Uterus (tissue), 2 donors: ENCODE measurements around the gene APOBEC3H.

Experiments
- POLR2A ChIP-seq, 2 donors: fragments of 450-650 bp; IDR thresholded peaks; one replicate each; pipeline ENCODE4 v1.6.1; 2016; ENCODE audit warnings: antibody characterized with exemption in 2 of 2, mild to moderate bottlenecking in 1 of 2, moderate library complexity in 1 of 2
- TF ChIP-seq, protein P1 (sequence below), 4 experiments: fragments of 200-600 bp in 2 of 4; fragments of 450-650 bp in 2 of 4; sonication (generic) in 2 of 4; IDR thresholded peaks; one replicate each; pipeline ENCODE4 v1.5.1; 2016 to 2019; ENCODE audit warnings: antibody characterized with exemption in 4 of 4, mild to moderate bottlenecking in 2 of 4, moderate library complexity in 1 of 4

DNA sequence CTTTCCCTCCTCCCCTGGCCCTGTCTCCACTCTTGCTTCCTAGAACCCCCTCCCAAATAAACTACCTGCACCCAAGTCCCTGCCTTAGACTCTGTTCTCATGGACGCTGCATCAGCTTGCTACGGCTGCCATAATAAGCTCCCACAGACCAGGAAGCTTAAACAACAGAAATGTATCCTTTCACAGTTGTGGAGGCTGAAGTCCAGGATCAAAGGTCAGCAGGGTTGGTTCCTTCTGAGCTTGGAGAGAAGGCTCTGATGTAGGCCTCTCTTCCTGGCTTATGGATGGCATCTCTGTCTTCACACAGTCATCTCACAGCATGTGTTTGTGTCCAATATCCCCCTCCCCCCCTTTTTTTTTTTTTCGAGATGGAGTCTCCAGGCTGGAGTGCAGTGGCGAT is 32.0 kb downstream of the APOBEC3H start:
- TF ChIP-seq, protein P1, sequence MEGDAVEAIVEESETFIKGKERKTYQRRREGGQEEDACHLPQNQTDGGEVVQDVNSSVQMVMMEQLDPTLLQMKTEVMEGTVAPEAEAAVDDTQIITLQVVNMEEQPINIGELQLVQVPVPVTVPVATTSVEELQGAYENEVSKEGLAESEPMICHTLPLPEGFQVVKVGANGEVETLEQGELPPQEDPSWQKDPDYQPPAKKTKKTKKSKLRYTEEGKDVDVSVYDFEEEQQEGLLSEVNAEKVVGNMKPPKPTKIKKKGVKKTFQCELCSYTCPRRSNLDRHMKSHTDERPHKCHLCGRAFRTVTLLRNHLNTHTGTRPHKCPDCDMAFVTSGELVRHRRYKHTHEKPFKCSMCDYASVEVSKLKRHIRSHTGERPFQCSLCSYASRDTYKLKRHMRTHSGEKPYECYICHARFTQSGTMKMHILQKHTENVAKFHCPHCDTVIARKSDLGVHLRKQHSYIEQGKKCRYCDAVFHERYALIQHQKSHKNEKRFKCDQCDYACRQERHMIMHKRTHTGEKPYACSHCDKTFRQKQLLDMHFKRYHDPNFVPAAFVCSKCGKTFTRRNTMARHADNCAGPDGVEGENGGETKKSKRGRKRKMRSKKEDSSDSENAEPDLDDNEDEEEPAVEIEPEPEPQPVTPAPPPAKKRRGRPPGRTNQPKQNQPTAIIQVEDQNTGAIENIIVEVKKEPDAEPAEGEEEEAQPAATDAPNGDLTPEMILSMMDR (IDR thresholded peaks at IDR 0.05), result no peak
- no peak for TF ChIP-seq POLR2A (IDR thresholded peaks at IDR 0.05)
